ENCODE results near the gene DHRSX.

GRCh38 chrX:2512501-2512900 is 11.7 kb upstream of the DHRSX start:
- no peak for TF ChIP-seq EZH2 (IDR thresholded peaks at IDR 0.05)
- no peak for TF ChIP-seq POLR2AphosphoS5 (IDR thresholded peaks at IDR 0.05; ENCODE audit: borderline replicate concordance, low read depth, low read length)

Data from SK-N-MC (cell line).